Measurements from ENCODE around the gene CPAMD8. TPM values are rescaled to one million over a fixed set of nuclear protein-coding genes. Genes with fewer than 3 reads are reported as not detected.

The CPAMD8 gene
- total and polyA plus RNA-seq, 9 of the 15 experiments (the other 6 are each of a cell fraction or from before 2014, with no cell fraction given): 0.20 to 2.1 (median 1.3) TPM

DNA sequence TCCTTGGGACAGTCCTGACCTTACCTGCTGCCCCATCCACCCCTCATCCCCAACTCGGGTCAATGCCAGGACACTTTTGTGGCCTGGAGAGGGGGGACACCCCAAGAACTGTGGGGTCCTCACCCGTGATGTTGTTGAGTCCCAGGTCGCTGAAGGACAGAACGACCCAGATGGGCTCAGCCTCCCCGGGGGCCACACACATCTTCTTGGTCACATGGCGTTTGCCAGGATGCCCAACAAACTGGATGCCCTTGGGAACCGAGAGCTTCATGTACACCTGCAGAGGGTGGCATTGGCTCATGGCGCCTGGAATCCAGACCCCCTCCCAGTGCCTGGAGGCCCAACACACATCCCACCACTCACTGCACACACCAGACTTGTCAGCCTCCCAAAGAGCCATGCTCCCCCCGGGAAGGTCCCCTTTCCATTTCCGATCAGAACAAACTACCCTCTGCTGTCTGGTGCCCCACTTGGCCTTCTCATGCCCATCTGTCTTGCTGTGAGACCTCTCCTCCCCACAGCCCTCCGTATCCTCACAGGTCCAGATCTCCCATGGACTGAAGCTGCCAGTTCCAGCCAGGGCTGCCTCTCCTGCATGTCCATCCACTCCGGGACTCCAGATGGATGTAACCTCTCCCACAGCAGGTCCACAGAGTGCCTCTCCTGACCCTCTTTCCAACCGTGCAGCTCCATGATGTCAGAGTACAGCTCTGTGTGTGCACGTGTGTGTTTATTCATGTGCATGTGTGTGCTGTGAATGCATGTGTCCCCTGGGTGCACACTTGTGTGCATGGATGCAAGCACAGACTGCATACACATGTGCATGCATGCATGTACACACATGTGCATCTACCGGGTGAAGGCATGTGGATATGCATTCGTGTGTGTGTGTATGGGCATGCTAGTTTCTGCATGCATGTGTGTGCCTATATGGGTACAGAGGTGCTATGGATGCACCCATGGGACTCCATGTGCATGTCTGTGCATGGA lies 79.4 kb downstream of the CPAMD8 start (continued):
- TF ChIP-seq, protein P1, sequence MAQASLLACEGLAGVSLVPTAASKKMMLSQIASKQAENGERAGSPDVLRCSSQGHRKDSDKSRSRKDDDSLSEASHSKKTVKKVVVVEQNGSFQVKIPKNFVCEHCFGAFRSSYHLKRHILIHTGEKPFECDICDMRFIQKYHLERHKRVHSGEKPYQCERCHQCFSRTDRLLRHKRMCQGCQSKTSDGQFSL (CRISPR knock-in tag; IDR thresholded peaks at IDR 0.05): no peak
- TF ChIP-seq, protein P1 (tag; IDR thresholded peaks at IDR 0.05): no peak
- TF ChIP-seq, protein P2, sequence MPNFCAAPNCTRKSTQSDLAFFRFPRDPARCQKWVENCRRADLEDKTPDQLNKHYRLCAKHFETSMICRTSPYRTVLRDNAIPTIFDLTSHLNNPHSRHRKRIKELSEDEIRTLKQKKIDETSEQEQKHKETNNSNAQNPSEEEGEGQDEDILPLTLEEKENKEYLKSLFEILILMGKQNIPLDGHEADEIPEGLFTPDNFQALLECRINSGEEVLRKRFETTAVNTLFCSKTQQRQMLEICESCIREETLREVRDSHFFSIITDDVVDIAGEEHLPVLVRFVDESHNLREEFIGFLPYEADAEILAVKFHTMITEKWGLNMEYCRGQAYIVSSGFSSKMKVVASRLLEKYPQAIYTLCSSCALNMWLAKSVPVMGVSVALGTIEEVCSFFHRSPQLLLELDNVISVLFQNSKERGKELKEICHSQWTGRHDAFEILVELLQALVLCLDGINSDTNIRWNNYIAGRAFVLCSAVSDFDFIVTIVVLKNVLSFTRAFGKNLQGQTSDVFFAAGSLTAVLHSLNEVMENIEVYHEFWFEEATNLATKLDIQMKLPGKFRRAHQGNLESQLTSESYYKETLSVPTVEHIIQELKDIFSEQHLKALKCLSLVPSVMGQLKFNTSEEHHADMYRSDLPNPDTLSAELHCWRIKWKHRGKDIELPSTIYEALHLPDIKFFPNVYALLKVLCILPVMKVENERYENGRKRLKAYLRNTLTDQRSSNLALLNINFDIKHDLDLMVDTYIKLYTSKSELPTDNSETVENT (CRISPR knock-in tag; IDR thresholded peaks at IDR 0.05): no peak
- TF ChIP-seq HNRNPUL1 (IDR thresholded peaks at IDR 0.05; ENCODE audit: low read length): no peak
